BJ (cell line): ENCODE results near the gene ADH1C. TPM values are rescaled to one million over a fixed set of nuclear protein-coding genes. Genes with fewer than 3 reads are reported as not detected.

Experiments
- CTCF ChIA-PET: fragments of 350-600 bp; formaldehyde crosslinking; extraction: SDS; loops from one replicate; lab custom pipeline; 2021; ENCODE audit warnings: antibody characterized with exemption, inconsistent platforms; lab: Yijun Ruan, JAX
- POLR2A ChIA-PET: fragments of 300-600 bp; sonication (Branson Sonifier 250); formaldehyde crosslinking; extraction: SDS; loops from one replicate; lab custom pipeline; 2021; ENCODE audit warnings: antibody characterized with exemption; lab: Charles Lee
- DNase-seq: peaks from one replicate; pipeline ENCODE4 v3.0.0-alpha.2; 2011; ENCODE audit warnings: low read depth
- H3K27me3 ChIP-seq: 2 replicates; pipeline ENCODE4 v1.6.0; 2011; ENCODE audit warnings: low read length; ENCODE audit not compliant: control insufficient read depth, insufficient read depth
- H3K36me3 ChIP-seq: 2 replicates; pipeline ENCODE4 v1.5.1; 2011; ENCODE audit warnings: low read length; ENCODE audit not compliant: control insufficient read depth, insufficient read depth
- H3K4me3 ChIP-seq: 2 replicates; pipeline ENCODE4 v1.5.1; 2011; ENCODE audit warnings: low read depth, mild to moderate bottlenecking, control low read depth, low read length
- polyA plus RNA-seq: library from polyadenylated mRNA; depleted of rRNA; stranded (reverse); fragments of >200 nt; gene quantifications from 2 replicates; pipeline ENCODE4 v1.2.3, GENCODE V29; 2011
- TF ChIP-seq, protein P1 (sequence below): IDR thresholded peaks from 2 replicates; pipeline ENCODE4 v1.5.1; 2011; ENCODE audit warnings: low read depth, mild to moderate bottlenecking, control low read depth, inconsistent platforms, low read length, moderate library complexity; ENCODE audit not compliant: insufficient read depth

Gene ADH1C
- polyA plus RNA-seq, 1 experiment, result 0.28 TPM

DNA sequence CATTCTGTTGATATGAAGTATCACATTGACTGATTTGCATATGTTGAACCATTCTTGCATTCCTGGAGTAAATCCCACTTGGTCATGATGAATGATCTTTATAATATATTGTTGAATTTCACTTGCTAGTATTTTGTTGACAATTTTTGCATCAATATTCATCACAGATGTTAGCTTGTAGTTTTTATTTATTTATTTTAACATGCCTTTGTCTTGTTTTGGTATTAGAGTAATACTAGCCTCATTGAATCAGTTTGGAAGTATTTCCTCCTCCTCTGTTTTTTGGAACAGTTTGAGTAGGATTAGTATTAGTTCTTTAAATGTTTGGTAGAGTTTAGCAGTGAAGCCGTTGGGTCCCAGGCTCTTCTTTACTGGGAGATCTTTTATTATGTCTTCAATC, 13.9 kb upstream of the ADH1C start:
- H3K4me3 ChIP-seq, result no peak overlapping the region
- ChIA-PET CTCF (no interaction called here), POLR2A (no interaction called here)
- TF ChIP-seq, protein P1, sequence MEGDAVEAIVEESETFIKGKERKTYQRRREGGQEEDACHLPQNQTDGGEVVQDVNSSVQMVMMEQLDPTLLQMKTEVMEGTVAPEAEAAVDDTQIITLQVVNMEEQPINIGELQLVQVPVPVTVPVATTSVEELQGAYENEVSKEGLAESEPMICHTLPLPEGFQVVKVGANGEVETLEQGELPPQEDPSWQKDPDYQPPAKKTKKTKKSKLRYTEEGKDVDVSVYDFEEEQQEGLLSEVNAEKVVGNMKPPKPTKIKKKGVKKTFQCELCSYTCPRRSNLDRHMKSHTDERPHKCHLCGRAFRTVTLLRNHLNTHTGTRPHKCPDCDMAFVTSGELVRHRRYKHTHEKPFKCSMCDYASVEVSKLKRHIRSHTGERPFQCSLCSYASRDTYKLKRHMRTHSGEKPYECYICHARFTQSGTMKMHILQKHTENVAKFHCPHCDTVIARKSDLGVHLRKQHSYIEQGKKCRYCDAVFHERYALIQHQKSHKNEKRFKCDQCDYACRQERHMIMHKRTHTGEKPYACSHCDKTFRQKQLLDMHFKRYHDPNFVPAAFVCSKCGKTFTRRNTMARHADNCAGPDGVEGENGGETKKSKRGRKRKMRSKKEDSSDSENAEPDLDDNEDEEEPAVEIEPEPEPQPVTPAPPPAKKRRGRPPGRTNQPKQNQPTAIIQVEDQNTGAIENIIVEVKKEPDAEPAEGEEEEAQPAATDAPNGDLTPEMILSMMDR, result no peak
- H3K36me3 ChIP-seq, result no peaks in the 10 kb centered on the region
- no peaks in the 10 kb centered on the region for H3K27me3 ChIP-seq
- no peak for DNase-seq

DNA sequence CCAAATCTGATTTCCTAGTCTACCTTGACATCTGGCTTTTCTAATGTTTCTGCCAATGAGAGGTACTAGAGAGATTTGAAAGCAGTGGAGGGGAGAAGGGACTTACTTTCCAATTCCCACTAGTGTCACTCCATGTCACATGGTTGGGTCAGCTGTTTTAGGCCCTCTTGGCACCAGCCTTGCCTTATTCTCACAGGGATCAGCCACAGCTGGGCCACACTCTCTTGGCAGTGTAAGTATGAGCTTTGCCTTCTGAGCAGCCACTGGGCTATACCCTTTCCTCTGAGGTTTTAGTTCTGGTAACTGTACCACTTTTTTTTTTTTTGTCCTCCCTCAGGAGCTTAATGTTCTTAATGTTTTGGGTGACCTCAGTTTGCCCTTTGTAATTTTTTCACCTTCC, 10.2 kb upstream of the ADH1C start:
- Histone ChIP-seq H3K27me3 (no peaks in the 10 kb centered on the region), H3K4me3 (no peak overlapping the region), H3K36me3 (no peaks in the 10 kb centered on the region)
- ChIA-PET POLR2A (no interaction called here), CTCF (interaction anchor here (0.6 to 0.9 kb wide), 2 partner anchors 15 to 16 kb away, joined by 3 read pairs; no protein-coding TSS in a partner anchor)
- no peak for DNase-seq
- TF ChIP-seq, protein P1, result no peak

DNA sequence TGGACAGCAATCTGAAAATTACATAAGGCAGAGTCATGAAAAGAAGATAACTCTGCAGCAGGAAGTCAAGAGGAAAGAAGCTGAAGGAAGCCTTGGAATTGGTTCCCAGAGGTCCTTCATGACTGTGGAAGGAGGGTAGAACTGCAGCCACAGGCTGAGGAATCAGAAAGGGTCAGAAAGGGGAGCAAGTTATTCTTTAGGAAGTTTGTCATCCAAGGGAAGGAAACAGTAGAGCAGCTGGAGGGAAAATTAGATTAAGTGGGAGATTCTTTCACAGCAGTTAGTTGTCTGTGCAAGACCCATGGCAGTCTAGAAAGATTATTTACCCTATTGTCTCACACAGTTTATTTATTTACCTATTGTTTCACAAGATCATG, 9.3 kb upstream of the ADH1C start:
- no peak for DNase-seq
- H3K27me3 ChIP-seq, result no peaks in the 10 kb centered on the region
- ChIA-PET CTCF (interaction anchor here (0.9 to 1.1 kb wide), 2 partner anchors 9 to 23 kb away, joined by 3 read pairs; no protein-coding TSS in a partner anchor), POLR2A (no interaction called here)
- H3K36me3 ChIP-seq, result no peaks in the 10 kb centered on the region
- no peak overlapping the region for H3K4me3 ChIP-seq
- TF ChIP-seq, protein P1, result no peak

DNA sequence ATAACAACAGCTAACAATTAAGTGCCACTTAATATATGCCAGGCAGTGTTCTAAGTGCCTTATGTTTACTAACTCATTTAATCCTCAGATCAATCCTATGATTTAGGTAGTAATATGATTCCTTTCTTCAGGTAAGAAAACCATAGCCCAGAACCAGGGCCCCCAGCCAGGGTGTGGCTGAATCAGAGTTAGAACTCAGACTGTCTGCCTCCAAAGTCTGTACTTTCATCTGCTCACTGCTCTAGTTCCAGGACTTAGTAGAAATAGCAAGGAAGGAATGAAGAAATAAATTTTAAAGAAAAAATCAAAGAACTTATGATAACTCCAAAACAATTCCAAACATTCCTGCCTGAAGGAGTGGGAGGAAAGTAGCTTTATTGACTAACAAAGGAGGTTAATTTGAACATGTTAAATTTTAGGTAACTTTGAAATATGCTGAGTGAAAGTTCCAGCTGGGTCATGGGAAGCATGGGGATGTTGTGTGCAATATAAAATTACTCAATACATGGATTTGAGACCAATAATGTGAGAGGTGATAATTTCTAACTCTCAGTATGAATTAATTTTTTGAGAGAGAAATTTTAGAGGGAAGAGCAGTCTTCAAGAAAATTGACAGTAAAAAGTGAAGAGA, 8.8 kb upstream of the ADH1C start:
- Histone ChIP-seq H3K36me3 (no peaks in the 10 kb centered on the region), H3K4me3 (no peak overlapping the region), H3K27me3 (no peaks in the 10 kb centered on the region)
- ChIA-PET POLR2A (no interaction called here), CTCF (interaction anchor here (0.9 to 1.1 kb wide), 3 partner anchors 8 to 23 kb away, joined by 3 read pairs; no protein-coding TSS in a partner anchor)
- DNase-seq, result no peak
- TF ChIP-seq, protein P1, result no peak

DNA sequence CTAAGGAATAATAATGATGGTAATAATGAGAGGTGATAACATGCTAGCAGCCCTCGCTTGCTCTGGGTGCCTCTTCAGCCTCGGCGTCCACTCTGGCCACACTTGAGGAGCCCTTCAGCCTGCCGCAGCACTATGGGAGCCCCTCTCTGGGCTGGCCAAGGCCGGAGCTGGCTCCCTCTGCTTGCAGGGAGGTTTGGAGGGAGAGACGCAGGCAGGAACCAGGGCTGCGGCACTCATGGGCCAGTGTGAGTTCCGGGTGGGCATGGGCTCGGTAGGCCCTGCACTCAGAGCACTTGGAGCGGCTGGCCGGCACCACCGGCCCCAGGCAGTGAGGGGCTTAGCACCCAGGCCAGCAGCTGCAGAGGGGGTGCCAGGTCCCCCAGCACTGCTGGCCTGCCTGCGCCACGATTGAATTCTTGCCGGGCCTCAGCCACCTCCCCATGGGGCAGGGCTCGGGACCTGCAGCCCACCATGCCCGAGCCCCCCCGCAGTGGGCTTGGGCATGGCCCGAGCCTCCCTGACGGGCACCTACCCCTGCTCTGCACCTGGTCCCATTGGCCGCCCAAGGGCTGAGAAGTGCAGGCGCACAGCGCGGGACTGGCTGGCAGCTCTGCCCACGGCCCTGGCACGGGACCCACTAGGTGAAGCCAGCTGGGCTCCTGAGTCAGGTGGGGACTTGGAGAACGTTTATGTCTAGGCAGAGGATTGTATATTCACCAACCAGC, 7.1 kb upstream of the ADH1C start:
- ChIA-PET CTCF (interaction anchor here (0.6 kb wide), 1 partner anchor 27 kb away, joined by 4 read pairs; no protein-coding TSS in a partner anchor), POLR2A (no interaction called here)
- H3K27me3 ChIP-seq, result no peaks in the 10 kb centered on the region
- DNase-seq, result no peak
- no peaks in the 10 kb centered on the region for H3K36me3 ChIP-seq
- no peak overlapping the region for H3K4me3 ChIP-seq
- TF ChIP-seq, protein P1, result no peak
